Measurements from ENCODE around the gene ATG16L1. TPM values are rescaled to one million over a fixed set of nuclear protein-coding genes. Genes with fewer than 3 reads are reported as not detected.

The ATG16L1 gene
- total and polyA plus RNA-seq, 2 of the 4 experiments (the other 2 are of a cell fraction) = 20.0 to 26.2 TPM

DNA sequence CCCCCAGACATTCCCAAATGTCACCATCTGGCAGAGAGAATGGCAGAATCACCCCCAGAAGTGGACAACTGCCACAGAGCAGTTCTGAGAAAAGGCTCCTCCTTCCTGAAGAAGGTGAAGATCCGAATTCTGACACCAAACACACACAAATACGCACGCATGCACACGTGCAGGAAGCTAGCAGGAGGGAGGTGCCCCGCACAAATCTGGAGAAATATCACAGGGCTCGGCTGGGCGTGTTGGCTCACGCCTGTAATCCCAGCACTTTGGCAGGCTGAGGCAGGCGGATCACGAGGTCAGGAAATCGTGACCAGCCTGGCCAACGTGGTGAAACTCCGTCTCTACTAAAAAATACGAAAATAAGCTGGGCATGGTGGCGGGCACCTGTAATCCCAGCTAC, 38.5 kb upstream of the ATG16L1 start:
- BruUV-seq (replicated peaks) = no TSS peak
- POLR2A ChIA-PET (ENCODE audit: unreplicated experiment) = no interaction called here
- TF ChIP-seq, protein P1, sequence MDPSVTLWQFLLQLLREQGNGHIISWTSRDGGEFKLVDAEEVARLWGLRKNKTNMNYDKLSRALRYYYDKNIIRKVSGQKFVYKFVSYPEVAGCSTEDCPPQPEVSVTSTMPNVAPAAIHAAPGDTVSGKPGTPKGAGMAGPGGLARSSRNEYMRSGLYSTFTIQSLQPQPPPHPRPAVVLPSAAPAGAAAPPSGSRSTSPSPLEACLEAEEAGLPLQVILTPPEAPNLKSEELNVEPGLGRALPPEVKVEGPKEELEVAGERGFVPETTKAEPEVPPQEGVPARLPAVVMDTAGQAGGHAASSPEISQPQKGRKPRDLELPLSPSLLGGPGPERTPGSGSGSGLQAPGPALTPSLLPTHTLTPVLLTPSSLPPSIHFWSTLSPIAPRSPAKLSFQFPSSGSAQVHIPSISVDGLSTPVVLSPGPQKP (IDR thresholded peaks at IDR 0.05; ENCODE audit: borderline replicate concordance, low read depth, low read length) = no peak
- TF ChIP-seq MAZ (IDR thresholded peaks at IDR 0.05; ENCODE audit: borderline replicate concordance, low read depth, low read length) = no peak
- TF ChIP-seq POLR2A (IDR thresholded peaks at IDR 0.05; ENCODE audit: low read depth, low read length) = no peak
- TF ChIP-seq FOS (IDR thresholded peaks at IDR 0.05; ENCODE audit: low read depth, low read length) = no peak

More for the DNA sequence above, 38.5 kb upstream of the ATG16L1 start:
- Histone ChIP-seq H3K4me1 (ENCODE audit: control insufficient read depth, insufficient read depth, low read length) (peaks cover 4% of the 10 kb centered on the region; the same call in 1 of the 2 replicates), H3K4me3 (ENCODE audit: insufficient read depth, low read depth, low read length) (no peak overlapping the region), H3K4me2 (ENCODE audit: low read depth, low read length) (no peak overlapping the region), H3K9ac (ENCODE audit: low read depth, low read length) (no peak overlapping the region), H3K4ac (ENCODE audit: low read depth, low read length) (no peak overlapping the region), H3K23ac (ENCODE audit: low read depth, low read length) (no peak overlapping the region), H2AK9ac (replicated peaks; ENCODE audit: low read depth, low read length, poor library complexity) (no peak overlapping the region), H2BK15ac (ENCODE audit: low read depth, low read length) (no peak overlapping the region), H4K8ac (ENCODE audit: low read depth in 2 of 2, low read length in 2 of 2) (no peak overlapping the region), H3K9me1 (ENCODE audit: insufficient read depth, low read length) (no peaks in the 10 kb centered on the region), H2BK20ac (ENCODE audit: low read depth, low read length) (no peak overlapping the region), H3K36me3 (ENCODE audit: control insufficient read depth, insufficient read depth, low read length) (no peaks in the 10 kb centered on the region), H3K18ac (ENCODE audit: low read depth, low read length) (no peak overlapping the region), H3K9me3 (ENCODE audit: control insufficient read depth, insufficient read depth, low read length) (no peaks in the 10 kb centered on the region), H2BK120ac (ENCODE audit: low read depth, low read length) (no peak overlapping the region), H4K5ac (ENCODE audit: low read depth, low read length) (no peak overlapping the region), H4K20me1 (ENCODE audit: insufficient read depth, low read length) (peaks cover 8% of the 10 kb centered on the region; the same call in 1 of the 2 replicates), H3K27ac (ENCODE audit: insufficient read depth, low read length) (no peak overlapping the region), H3K79me1 (ENCODE audit: low read depth in 1 of 2, low read length in 2 of 2) (no peaks in the 10 kb centered on the region), H2AFZ (replicated peaks; ENCODE audit: low read length, poor library complexity) (no peak overlapping the region), H3K56ac (ENCODE audit: extremely low read depth, insufficient read depth, low read length) (no peak overlapping the region), H3K27me3 (ENCODE audit: control insufficient read depth, insufficient read depth, low read length) (peaks cover 25% of the 10 kb centered on the region), H2AK5ac (ENCODE audit: low read depth, low read length) (no peak overlapping the region), H4K91ac (ENCODE audit: insufficient read depth, low read depth, low read length) (no peak overlapping the region), H3K14ac (replicated peaks; ENCODE audit: low read depth, low read length) (no peak overlapping the region), H2BK5ac (ENCODE audit: low read depth, low read length, poor library complexity, severe bottlenecking) (no peak overlapping the region)
- no peak for ATAC-seq (ENCODE audit: low read depth)
- dilution Hi-C loops (cut with HindIII; ENCODE audit: low sequenced_read_pairs, unreplicated experiment) = no loop called here
- WGBS, 2 experiments (ENCODE audit: extremely low coverage in 2 of 2, insufficient read length in 1 of 2) = 85% methylated on average over 5 of the region's 15 CpGs; no CpG with 5 or more reads in 1 of the 2 experiments
- intact Hi-C loops (cut with micrococcal nuclease) = no loop called here
- DNase-seq = no peak
- in situ Hi-C loops (cut with MboI; ENCODE audit: low sequenced_read_pairs) = no loop called here
- CTCF ChIA-PET = no interaction called here

Data from IMR-90 (cell line).